DND-41 (cell line): ENCODE measurements around the gene GPR179.

Experiments used
- CTCF ChIP-seq: IDR thresholded peaks from 2 replicates; pipeline ENCODE4 v1.5.1; 2012; ENCODE audit warnings: borderline replicate concordance, low read length, moderate library complexity, mild to moderate bottlenecking; ENCODE audit not compliant: poor library complexity, severe bottlenecking; ENCODE audit errors: extremely low read depth
- EZH2 ChIP-seq: IDR thresholded peaks from 3 replicates; pipeline ENCODE4 v1.6.1; 2012; ENCODE audit warnings: borderline replicate concordance, low read depth, mild to moderate bottlenecking, moderate library complexity, low read length, inconsistent platforms; ENCODE audit not compliant: severe bottlenecking

GRCh38 chr17:38329284-38329683 lies 14.5 kb downstream of the GPR179 start:
- TF ChIP-seq CTCF = no peak
- no peak for TF ChIP-seq EZH2
